Testis (tissue), 2 donors: ENCODE measurements around the gene NDRG3.

Source experiments
- POLR2A ChIP-seq: fragments of 450-650 bp; IDR thresholded peaks from one replicate; pipeline ENCODE4 v1.6.1; 2017; ENCODE audit warnings: antibody characterized with exemption, mild to moderate bottlenecking, moderate library complexity
- TF ChIP-seq, protein P1 (sequence below), 3 experiments: fragments of 450-650 bp in 2 of 3; fragments of 200-600 bp in 1 of 3; sonication (generic) in 1 of 3; IDR thresholded peaks; one replicate each; pipeline ENCODE4 v1.5.1; 2016 to 2019; ENCODE audit warnings: antibody characterized with exemption in 3 of 3, mild to moderate bottlenecking in 2 of 3, moderate library complexity in 1 of 3

DNA sequence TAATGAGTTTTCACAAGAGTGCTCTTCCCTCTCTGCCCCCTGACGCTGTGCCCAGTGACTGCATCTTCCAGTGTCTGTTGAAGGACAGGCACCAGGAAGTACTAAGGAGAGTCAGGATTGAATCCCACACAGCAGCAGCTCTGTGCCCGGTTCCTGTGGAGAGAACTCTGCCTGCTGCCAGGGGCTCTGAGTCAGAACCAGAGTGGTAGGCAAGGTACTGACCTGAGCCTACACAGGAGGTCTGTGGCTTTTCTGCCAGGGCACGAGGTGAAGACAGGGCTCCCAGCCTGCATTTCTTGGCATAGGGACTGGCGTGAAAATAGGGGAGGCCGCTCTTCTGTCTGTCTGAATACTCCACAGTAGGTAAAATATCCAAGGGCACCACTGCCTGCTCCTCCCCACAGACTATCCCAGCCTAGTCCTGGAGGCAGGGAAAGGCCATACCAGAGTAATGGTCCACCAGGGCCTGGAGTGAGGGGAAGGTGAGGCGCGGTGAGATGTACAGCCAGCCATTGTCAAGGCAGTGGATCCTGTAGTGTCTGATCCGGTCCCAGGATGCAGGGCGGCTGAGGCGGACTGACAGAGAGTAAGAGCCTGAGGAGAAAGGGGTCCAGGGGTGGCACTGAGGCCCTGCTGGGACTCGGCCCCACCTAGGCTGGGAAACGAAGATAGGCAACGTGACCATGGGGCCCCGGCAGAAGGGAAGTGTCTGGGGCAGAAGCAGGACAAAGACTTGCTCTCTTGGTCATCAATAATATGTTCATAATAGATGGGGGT lies 130.9 kb downstream of the NDRG3 start:
- TF ChIP-seq, protein P1, sequence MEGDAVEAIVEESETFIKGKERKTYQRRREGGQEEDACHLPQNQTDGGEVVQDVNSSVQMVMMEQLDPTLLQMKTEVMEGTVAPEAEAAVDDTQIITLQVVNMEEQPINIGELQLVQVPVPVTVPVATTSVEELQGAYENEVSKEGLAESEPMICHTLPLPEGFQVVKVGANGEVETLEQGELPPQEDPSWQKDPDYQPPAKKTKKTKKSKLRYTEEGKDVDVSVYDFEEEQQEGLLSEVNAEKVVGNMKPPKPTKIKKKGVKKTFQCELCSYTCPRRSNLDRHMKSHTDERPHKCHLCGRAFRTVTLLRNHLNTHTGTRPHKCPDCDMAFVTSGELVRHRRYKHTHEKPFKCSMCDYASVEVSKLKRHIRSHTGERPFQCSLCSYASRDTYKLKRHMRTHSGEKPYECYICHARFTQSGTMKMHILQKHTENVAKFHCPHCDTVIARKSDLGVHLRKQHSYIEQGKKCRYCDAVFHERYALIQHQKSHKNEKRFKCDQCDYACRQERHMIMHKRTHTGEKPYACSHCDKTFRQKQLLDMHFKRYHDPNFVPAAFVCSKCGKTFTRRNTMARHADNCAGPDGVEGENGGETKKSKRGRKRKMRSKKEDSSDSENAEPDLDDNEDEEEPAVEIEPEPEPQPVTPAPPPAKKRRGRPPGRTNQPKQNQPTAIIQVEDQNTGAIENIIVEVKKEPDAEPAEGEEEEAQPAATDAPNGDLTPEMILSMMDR (IDR thresholded peaks at IDR 0.05): no peak
- TF ChIP-seq POLR2A: no peak
